Ammon's horn (tissue), 1 donor: Measurements from ENCODE around the gene ANO8.
A peak's percentile ranks its signal among the peaks of the same experiment; 100 is the strongest.
"Not testable (repeated sequence)": the region's sequence is repeated elsewhere in the genome, so short reads cannot be mapped to it uniquely, and the experiment has no call there.

Experiments used
- DNase-seq: peaks from one replicate; pipeline ENCODE4 v3.0.0-alpha.2; 2016; ENCODE audit warnings: low spot score

Gene ANO8

GRCh38 chr19:17312189-17313113 lies 22.2 kb downstream of the ANO8 start:
- DNase-seq = no peak

DNA sequence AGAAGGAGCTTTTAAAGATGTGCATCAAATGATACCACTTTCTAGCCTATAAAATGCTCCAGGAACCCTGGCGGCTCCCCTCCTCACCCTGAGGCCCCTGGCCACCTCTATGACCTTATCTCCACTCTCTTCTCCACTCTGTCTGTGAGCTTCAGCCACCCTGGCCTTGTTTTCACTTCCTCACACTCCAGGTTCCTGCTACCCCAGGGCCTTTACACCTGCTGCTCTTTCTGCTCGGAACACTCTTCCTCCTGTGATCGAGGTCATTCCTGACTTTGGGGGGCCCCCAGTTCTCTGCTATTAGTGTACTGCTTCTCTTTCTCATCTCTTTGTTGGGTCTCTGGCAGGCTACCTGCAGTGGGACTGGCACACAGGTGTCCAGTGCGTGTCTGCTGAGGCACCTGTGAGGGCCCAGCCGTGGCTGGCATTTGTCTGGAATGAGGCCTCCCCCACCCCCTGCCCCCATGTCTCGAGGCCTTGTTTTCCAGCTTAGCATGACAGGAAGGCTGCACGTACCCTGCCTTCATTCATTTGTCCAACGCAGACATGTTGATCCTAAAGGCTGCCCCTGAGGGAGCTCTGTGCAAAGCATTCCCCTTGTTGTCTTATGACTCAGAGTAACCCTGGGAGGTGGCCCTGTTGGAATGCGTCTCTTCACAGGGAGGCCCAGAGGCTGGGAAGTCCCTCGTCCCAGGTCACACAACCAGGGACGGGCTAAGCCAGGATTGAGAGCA lies 23.0 kb downstream of the ANO8 start:
- no peak for DNase-seq

DNA sequence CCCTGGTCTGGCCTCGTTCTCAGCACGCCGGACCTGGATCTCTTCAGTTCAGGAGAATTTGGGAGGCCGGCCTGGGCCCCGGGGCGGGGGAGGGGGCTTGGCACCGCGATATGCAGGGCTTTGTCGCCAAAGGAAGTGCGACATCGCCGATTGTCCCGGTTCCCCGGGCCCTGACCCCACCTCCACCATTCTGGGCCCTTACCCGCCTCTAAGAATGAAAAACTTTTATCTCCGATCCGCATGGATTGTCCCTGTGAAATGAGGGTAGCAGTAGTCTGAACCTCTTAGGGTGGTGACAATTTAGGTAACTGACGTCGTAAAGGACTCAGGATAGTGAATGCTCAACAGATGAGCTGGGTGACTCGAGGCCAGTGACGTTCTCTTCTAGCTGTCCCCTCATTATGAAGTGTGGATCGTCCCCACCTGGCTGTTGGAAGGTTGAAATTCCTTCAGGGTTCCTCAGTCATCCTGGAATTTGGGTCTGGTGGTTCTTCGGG lies 24.6 kb downstream of the ANO8 start:
- DNase-seq = no peak

DNA sequence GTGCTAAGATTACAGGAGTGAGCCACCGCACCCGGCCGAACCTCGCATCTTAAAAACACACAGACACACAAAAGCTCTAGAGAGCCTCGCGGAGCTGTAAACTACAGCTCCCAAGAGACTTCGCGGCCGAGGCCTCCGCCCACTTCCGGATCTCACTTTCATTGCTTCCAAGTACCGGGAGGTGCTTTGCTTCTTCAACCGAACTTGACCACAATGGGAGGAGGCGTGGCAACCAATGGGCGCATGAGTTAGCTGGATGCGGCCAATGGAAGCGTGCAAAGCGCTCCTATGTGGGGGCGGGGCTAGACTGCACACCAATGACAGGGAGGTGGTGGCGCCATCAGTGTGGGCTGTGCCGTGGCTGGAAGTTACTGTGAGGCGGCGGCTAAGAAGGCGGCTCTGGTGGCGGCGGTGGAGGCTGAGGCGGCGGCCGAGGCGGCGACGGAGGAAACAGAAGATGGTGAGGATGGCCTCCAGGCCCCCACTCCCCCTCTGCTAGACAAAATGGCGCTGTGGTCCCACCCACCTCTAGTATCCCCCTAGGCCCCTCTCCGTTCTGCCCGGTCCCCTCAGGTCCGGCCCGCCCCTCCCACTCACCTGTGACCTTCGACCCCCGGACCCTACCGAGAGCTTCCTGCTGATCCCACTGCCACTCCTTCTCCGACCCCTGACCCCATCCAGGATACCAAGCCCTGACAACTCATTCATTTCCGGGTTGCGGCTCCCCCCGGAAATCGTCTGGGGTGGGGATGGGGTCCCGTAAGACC lies 25.3 kb downstream of the ANO8 start, which contains the start of gene DDA1:
Gene DDA1, plus strand, starts transcription at position 366 of the 767 bp plus-strand sequence. Its CDS starts 92 bp downstream, at position 458.
- DNase-seq = peak; percentile 100

DNA sequence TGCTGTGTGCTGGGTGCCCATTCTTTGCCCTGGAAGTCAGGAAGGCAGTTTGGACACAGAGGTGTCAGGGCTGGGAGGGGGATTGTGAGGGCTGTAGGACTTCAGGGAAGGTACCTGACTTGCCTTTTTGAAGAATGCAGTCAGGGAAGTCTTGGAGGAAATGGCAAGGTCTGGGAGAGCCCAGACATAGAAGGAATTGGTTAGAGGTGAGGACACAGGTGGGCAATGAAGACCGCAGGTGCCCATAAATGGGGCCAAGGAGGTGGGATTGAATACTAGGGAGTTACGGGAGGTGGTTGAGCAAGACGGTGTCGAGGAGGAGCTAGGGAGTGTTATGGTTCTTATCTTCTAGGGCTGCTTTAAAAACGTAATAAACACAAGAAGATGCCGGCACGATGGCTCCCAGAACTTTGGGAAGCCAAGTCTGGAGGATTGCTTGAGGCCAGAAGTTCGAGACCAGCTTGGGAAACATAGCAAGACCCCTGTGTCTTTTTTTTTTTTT lies 26.7 kb downstream of the ANO8 start:
- no peak for DNase-seq

DNA sequence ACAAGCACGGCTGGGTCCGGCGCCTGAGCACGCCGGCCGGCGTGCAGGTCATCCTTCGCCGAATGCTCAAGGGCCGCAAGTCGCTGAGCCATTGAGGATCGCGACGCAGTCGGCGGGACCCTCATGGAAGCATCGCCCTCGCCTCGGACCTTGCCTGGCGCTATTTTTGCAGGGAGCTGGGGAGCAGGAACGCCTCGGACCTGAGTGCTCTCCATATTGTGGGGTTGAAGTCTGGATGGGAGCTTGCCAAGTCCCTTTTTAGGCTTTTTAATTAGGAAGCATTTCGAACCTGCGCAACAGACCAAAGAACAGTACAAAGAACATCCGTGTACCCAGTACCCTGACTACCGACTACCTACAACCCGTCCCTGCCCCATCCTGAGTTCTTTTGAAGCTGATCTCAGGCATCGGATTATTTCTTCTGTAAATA lies 28.4 kb downstream of the ANO8 start:
- no peak for DNase-seq

DNA sequence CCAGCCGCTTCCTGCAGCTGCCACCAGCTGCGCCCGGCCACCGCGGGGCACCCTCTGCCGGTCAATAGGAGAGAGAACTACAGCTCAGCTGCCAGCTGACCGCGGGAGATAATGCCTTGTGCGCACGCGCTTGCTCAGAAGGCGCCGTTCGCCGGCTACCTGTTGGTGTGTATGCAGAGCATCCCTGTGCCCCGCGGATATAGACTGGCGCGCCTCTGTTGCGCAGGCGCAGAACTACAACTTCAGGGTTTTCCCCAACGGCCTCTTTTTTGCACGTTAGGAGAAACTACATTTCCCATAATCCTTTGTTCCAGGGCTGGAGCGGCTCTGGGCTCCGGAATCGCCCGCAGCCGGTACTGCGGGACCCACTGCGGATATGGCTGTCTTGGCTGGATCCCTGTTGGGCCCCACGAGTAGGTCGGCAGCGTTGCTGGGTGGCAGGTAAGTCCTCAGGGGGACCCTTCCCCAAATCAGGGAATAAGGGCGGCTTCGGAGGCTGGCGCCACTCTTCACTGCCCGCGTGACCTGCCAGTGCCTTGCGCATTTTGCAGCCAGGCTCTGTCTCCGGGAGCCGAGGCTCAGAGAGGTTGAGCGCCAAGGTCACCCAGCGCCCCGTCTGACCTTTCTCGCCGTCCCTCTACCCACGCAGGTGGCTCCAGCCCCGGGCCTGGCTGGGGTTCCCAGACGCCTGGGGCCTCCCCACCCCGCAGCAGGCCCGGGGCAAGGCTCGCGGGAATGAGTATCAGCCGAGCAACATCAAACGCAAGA lies 29.0 kb downstream of the ANO8 start, which contains the start of gene MRPL34:
Gene MRPL34, plus strand, starts transcription at position 356 of the 768 bp plus-strand sequence. Its CDS starts 21 bp downstream, at position 377.
- peak; percentile 97 for DNase-seq

- no peak for DNase-seq
These were observed 29.5 kb downstream of the ANO8 start for GRCh38 chr19:17305216-17305516.

DNA sequence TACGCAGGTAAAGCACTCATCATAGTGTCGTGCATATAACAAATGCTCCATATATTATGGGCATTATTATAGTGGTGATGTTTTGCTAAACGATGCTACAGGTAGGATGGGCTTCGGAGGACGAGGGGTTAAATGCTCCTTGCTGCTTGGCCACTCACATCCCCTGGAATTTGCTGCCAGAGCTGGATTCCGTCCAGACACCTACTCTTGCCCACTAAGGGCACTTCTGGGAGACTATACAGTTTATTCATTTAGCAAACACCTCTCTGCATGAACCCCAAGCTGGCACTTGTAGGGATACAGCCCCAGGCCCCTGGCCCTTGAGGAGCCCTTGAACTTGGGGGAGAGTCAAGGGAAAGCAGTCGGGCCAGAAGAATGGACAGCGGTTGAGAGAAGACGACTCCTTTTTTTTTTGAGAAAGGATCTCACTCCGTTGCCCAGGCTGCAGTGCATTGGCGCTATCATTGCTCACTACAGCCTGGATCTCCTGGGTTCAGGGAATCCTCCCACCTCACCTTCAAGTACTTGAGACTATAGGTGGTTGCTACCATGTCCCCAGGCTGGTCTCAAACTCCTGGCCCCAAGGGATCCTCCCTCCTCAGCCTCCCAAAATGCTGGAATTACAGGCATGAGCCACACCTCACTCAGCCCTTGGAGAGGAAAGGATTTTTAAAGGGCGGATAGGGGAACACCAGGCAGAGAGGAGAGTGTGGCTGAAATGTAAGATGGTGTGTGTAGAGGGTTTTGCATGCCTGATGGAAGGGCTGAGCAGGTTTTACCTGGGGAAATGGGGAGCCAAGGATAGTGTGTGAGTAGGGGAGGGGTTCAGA lies 30.1 kb downstream of the ANO8 start:
- no peak for DNase-seq

GRCh38 chr19:17303940-17304267 lies 30.8 kb downstream of the ANO8 start:
- no peak for DNase-seq

GRCh38 chr19:17303167-17303939 lies 31.3 kb downstream of the ANO8 start, which contains the start of gene ABHD8:
ABHD8 (minus strand) TSS chr19:17303425; CDS start chr19:17301616, 1,809 bp downstream.
- peak; percentile 97 for DNase-seq

DNA sequence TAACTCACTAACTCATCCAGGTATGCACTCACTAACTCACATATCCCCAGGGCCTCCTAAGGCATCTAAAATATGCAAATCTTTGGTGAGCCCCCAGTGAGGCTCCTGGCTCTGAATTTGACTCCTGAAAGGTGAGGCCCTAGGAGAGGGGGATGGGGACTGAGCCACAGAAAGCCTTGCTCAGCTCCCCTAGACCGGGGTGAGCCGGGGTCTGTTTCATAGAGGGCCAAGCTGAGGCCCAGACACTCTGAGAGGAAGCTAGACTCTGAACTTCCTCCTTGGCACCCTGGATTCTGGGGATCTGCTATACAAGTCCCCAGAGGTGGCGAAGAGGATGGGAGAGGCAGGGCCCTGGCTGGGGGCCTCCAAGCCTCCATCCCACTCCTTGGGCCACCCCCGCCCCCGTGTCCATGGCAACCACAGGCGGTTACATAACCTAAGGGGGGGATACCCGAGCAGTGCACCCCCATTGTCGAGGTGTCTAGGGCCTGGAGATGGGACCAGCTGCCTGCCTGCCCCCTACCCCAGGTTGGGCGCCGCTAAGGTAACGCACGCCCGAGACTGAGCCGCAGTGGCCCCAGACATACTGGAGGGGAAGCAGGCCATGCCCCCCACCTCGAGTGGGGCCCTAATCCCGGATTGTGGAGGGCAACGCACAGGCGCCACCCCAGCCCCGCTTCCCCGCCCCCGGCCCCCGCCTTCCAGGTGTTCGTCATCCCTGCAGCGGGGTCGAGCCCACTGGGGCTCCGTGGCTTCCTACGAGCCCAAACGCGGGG lies 32.1 kb downstream of the ANO8 start:
- DNase-seq = peak; percentile 58

GRCh38 chr19:17300992-17301619 lies 33.5 kb downstream of the ANO8 start:
- no peak for DNase-seq

DNA sequence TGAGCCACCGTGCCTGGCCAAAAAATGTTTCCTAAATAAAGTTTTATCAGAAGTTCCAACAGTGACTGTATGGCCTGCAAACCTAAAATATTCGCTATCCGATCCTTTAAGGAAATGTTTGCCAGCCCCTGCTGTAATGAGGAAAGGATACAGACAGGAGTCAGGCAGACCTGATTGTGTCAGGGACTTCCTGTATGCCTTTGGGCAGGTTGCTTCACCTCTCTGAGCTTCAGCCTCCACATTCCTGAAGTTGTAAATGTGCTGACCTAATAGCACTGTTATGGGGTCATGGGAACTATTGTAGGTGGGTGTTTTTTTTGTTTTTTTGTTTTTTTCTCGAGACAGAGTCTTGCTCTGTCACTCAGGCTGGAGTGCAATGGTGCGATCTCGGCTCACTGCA lies 37.7 kb downstream of the ANO8 start:
- no peak for DNase-seq

- no peak for DNase-seq
These were observed 38.4 kb downstream of the ANO8 start for GRCh38 chr19:17296273-17296672.

DNA sequence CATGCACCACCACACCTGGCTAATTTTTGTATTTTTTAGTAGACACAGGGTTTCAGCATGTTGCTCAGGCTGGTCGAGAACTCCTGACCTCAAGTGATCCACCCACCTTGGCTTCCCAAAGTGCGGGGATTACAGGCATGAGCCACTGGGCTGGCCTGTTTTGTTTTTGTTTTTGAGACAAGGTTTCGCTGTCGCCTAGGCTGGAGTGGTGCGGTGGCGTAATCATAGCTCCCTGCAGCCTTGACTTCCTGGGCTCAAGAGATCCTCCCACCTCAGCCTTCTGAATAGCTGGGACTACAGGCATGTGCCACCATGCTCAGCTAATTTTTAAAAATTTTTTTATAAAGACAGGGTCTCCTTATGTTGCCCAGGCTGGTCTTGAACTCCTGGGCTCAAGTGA lies 39.1 kb downstream of the ANO8 start:
- not testable (repeated sequence) for DNase-seq

DNA sequence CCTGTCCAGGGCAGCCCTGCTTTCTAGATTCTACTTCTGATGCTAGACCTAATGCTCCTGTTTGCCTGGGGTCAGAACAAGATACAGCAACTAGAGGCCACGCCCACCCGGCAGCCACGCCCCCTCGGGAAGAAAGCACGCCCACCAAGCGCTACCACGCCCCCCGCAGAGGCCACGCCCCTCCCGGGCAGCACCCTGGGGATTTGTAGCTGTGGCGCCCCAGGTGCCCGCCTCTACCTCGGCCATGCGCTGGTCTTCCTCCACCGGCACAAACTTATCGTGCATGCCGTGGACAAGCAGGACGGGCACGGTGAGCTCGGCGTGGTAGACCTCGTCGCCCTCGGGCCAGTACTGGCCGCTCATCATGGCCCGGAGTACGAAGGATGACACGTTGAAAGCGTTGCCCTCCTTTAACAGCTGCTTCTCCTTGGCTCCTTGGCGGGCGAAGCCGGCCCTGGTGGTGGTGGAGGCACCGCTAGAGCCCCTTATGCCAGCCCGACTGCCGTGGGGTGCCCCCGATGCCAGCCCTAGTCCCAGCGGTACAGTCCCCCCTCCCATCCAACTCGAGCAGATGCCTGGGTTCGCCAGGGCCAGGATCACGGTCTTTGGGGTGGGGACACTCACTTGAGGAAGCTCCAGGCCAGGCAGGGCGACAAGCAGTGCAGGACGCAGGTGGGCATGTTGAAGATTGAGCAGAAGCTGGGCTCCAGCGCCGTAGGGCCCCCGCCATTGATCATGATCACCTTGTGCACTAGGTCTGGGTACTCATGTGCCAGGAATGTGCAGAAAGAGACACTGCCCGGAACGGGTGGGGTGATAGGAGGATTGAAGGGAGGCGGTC lies 40.4 kb downstream of the ANO8 start:
- DNase-seq = no peak
